ENCODE results near the gene TBC1D10A. TPM values are rescaled to one million over a fixed set of nuclear protein-coding genes. Genes with fewer than 3 reads are reported as not detected.

The TBC1D10A gene
- total RNA-seq, 1 donor from 2014 or later, result 6.2 TPM

- intact Hi-C loops (cut with micrococcal nuclease), result no loop called here
- DNase-seq, result no peak
These were observed 64.6 kb downstream of the TBC1D10A start for GRCh38 chr22:30262112-30262511.

GRCh38 chr22:30261134-30261533 is 65.6 kb downstream of the TBC1D10A start:
- DNase-seq (no peak), ATAC-seq (no peak)
- intact Hi-C loops (cut with micrococcal nuclease), result no loop called here

More at GRCh38 chr22:30262112-30262511, 64.6 kb downstream of the TBC1D10A start:
- no peak for ATAC-seq

- no peak for DNase-seq
- intact Hi-C loops (cut with micrococcal nuclease), result no loop called here
- ATAC-seq, result no peak
These were observed 66.1 kb downstream of the TBC1D10A start for GRCh38 chr22:30260682-30261081.

DNA sequence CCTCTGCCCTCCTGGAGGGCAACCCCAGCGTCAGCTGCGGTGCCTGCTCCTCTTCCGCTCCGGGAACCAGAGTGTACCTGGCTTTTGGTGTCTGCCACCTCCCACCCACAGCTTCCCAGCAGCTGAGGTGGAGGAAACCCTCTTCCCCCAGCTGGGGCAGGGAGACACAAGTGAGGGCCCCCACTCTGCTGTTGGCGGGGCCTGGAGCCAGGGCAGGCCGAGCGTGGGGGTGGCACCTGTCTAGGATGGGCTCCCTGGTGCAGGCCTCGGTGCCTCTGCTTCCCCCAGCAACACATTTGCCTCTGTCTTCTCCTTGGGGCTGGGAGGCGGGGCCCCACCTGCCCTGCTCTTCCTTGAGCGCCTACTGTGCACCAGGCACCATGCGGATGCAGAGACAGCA is 66.5 kb downstream of the TBC1D10A start:
- no peak for DNase-seq
- ATAC-seq, result no peak
- intact Hi-C loops (cut with micrococcal nuclease), result no loop called here

DNA sequence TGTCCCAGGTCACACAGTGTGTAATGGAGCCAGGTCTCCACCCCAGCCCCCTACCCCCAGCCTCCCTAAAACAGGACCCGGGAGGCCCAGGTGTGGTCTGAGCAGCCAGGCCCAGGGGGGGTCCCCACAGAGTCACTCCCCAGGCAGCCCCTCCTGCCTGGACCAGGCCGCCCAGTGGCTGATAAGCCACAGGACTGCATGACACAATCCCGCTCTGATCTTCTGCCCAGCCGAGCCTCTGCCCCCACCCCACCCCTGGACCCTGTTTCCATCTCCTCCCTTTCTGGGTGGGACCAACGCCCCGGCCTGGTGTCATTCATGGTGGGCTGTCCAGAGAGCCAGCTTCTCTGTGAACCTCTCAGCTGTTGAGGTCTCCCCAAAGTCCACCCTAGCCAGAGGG is 72.4 kb downstream of the TBC1D10A start:
- intact Hi-C loops (cut with micrococcal nuclease), result no loop called here
- DNase-seq (no peak), ATAC-seq (no peak)

- peak; percentile 51 for ATAC-seq
- peak; percentile 81 for DNase-seq
- intact Hi-C loops (cut with micrococcal nuclease), result no loop called here
These were observed 73.4 kb downstream of the TBC1D10A start for GRCh38 chr22:30253205-30253852.

- ATAC-seq (no peak), DNase-seq (no peak)
- intact Hi-C loops (cut with micrococcal nuclease), result no loop called here
These were observed 74.1 kb downstream of the TBC1D10A start for GRCh38 chr22:30252411-30253204.

GRCh38 chr22:30251711-30252110 is 75.0 kb downstream of the TBC1D10A start:
- DNase-seq (no peak), ATAC-seq (no peak)
- intact Hi-C loops (cut with micrococcal nuclease), result no loop called here

DNA sequence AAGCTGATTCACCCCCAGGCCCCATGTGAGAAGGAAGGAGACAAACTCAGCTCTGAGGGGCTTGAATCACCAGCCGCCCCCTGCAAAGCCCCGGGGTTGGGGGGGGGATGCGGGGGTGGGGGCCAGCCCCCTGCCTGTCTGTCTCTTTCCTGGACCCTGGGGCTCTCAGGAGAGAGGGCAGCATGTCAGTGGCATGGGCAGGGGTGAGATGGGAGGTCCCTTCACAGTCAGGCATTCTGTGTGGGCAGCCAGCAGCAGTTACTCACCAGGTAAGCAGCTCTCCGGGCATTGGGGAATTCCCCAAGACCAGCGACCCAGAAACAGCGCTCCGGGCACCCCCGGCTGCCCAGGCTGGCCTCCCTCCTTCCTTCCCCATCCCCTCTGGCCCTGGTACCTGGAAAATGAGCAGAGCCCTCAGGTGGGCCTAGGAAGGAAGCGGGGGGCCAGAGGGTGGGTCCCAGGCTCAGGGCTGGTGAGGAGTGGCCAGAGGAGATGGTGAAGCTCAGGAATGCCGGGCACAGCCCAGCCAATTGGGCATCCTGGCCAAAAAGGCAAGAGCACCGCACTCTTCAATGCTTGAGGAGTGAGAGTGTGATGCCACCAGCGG is 76.0 kb downstream of the TBC1D10A start:
- DNase-seq (no peak), ATAC-seq (no peak)
- intact Hi-C loops (cut with micrococcal nuclease), result no loop called here

DNA sequence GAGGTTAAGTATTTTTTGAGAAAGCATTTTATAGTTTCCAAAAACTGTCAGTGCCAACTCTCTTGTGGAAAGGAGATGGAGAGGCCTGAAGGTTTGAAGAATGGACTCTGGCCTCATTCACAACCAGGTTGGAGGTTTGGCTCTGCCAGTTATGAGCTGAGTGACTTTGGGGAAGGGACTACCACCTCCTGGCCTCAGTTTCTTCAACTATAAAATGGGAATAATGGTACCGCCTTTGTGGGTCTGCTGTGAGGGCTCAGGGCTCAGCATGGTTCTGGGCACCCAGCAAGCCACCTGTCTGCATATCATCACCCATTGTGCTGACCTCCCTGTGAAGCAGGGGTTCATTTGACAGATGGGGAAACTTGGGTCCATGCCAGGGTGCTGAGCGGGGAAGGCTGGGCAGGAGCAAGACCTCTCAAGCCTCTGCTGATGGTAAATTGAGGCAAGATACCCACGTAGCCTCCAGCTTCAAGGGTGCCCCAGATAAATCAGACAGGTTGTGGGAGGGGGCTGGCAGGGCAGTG is 76.6 kb downstream of the TBC1D10A start:
- no peak for ATAC-seq
- no peak for DNase-seq
- intact Hi-C loops (cut with micrococcal nuclease), result no loop called here

DNA sequence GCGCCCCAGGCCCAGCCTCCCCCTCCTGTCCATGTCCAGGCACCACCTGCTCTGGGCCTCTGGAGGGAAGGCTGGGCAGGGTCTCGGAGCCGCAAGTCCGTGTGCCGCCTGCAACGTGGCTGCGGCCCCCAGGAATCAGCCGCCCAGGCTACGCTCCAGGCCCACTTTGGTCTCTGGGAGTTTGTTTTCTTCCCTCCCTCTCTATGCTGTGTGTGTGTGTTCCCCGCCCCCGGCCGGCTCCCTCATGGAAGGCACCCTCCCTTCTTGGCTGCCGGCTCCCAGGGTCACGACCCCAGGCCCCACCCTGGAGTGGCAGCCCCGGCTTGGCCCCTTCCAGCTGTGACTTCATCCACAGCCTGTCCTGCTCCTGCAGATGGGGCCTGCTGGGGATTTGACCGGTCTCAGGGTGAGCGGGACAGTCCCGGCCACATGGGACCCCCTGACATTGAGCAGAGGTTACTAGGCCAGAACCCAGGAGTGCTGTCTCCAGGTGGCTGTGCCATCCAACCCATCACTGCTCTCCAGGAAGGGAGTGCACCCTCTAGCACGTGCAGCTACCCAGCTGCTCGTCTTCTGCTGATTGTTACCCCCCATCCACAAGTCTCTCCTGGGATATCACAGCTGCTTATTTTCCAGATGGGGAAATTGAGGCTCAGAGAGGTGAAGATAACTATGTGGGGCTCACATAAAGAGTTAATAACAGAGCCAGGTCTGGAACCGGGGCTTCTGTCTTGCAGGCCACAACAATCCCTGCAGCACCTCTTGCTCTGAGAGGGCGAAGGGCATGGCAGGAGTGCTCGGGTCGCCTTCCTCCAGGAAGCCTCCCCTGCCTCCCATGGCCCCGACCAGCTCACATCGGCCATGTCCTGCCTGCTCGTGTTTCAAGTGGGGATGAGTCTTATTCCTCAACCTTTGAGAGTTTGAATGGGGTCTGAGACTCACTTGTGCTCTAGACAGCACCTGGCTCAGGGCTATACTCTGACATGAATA is 77.4 kb downstream of the TBC1D10A start:
- ATAC-seq (peak; percentile 75), DNase-seq (peak; percentile 84)
- intact Hi-C loops (cut with micrococcal nuclease), result no loop called here

DNA sequence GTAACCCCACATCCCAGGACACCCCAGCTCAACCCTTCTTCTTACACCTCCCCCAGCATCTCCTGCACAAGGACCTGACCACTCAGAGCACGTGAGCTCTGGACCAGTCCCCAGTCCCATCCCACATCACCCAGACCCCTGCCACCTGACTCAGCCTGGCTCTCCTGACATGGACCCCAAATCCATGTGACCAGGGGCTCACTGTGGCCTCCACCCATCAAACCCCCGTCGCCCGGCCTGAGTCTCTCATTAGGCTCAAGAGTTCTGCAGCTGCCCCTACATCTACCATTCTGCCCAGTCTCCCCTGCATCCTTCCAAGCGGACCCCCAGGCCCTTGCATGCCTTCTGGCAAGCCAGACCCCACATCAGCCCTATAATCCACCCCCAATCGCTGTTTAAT is 78.3 kb downstream of the TBC1D10A start:
- intact Hi-C loops (cut with micrococcal nuclease), result no loop called here
- DNase-seq, result no peak

GRCh38 chr22:30247974-30248373 is 78.8 kb downstream of the TBC1D10A start:
- ATAC-seq (no peak), DNase-seq (no peak)
- intact Hi-C loops (cut with micrococcal nuclease), result no loop called here

More for the DNA sequence above, 78.3 kb downstream of the TBC1D10A start:
- no peak for ATAC-seq

DNA sequence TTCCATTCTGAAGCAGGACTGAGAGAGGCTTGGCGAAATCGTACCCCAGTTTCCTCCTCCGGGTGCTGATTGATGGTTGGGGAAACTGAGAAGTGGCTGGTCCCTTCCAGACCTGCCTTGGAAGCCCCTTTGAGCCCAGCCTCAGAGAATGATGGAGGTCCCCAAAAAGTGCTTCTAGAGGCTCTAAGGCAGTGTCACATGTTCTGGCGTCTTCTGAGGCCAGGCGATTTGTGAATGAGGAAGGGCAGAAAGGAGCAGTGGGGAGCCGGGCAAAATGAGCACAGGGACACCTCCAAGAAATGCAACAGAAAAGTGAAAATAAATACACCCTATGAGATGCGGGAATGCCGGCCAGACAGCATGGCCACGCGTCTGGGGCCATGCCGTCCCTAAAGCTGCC is 79.2 kb downstream of the TBC1D10A start:
- intact Hi-C loops (cut with micrococcal nuclease), result no loop called here
- DNase-seq (no peak), ATAC-seq (no peak)

GRCh38 chr22:30246814-30247376 is 79.8 kb downstream of the TBC1D10A start:
- ATAC-seq (no peak), DNase-seq (no peak)
- intact Hi-C loops (cut with micrococcal nuclease), result no loop called here

- intact Hi-C loops (cut with micrococcal nuclease), result no loop called here
- DNase-seq, result no peak
- ATAC-seq, result peak; percentile 23
These were observed 80.5 kb downstream of the TBC1D10A start, which contains the start of gene LIF for GRCh38 chr22:30245985-30246813. Gene LIF (minus strand): TSS chr22:30246759. CDS start chr22:30246695, 64 bp downstream.

DNA sequence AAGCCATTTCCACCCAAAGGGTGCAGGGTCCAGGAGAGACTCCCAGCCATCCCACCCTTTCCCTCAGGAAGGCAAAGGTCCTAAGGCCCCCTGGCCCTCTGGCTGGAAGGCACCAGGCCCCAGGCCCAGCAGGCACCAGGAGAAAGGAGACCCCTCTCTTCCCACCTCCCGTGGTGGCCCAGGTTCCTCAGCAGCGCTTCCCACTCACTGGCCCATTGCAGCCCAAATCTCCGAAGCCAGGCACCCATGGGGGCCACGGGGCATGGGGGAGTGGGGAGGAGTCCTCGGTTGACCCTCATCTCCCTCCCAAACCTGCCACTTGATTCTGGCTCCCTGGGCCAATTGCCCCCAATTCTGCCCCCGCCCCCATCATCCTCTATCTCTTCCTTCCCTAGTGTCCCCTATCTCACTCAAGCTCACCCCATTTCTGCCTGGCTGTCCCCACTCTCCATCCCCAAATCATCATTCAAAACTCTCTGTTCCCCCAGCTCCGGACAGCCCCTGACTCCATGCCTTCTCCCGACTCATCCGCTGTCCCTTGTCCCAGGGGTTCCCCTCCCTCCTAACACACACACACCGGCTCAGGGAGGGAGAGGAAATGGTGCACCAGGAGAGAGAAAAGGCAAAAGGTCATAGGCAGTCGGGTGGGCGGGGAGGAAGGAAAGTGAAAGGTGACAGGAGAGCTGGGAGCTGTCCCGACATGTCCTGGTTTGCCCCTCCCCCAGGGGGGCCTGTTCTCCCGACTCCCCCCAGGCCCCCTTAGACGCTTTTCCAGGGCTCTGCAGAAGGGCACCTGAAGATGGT is 81.4 kb downstream of the TBC1D10A start:
- DNase-seq (no peak), ATAC-seq (no peak)
- intact Hi-C loops (cut with micrococcal nuclease), result no loop called here

Data from left ventricle myocardium superior (tissue), 1 donor.